Activated CD4-positive, alpha-beta T cell treated with anti-CD3 and anti-CD28 coated beads, Interleukin-2, amount 10 ng/mL, durations not matched to agents 7 days and 5 days (primary cell): ENCODE results near the gene PPP1CA. TPM values are rescaled to one million over a fixed set of nuclear protein-coding genes. Genes with fewer than 3 reads are reported as not detected.
A peak's percentile ranks its signal among the peaks of the same experiment; 100 is the strongest.

ENCODE experiments used
- CTCF ChIA-PET: fragments of 350-600 bp; sonication (Branson Sonifier 250); formaldehyde crosslinking; loops from one replicate; lab custom pipeline; 2021; ENCODE audit warnings: antibody characterized with exemption; lab: Charles Lee
- POLR2A ChIA-PET: fragments of 350-600 bp; sonication (Branson Sonifier 250); formaldehyde crosslinking; loops from one replicate; lab custom pipeline; 2021; ENCODE audit warnings: antibody characterized with exemption; lab: Charles Lee
- DNase-seq: peaks from one replicate; pipeline ENCODE4 v3.0.0-alpha.2; 2020
- H3K27ac Mint-ChIP-seq: one replicate; pipeline ENCODE4 v1.8.0; 2021; ENCODE audit warnings: mild to moderate bottlenecking, moderate library complexity, mixed read lengths
- H3K27me3 Mint-ChIP-seq: one replicate; pipeline ENCODE4 v1.8.0; 2021; ENCODE audit warnings: mixed read lengths
- H3K36me3 Mint-ChIP-seq: one replicate; pipeline ENCODE4 v1.8.0; 2021; ENCODE audit warnings: low read depth, mixed read lengths
- H3K4me1 Mint-ChIP-seq: one replicate; pipeline ENCODE4 v1.8.0; 2021; ENCODE audit warnings: mixed read lengths
- H3K4me3 Mint-ChIP-seq: one replicate; pipeline ENCODE4 v1.8.0; 2021; ENCODE audit warnings: mild to moderate bottlenecking, moderate library complexity, mixed read lengths
- H3K9me3 Mint-ChIP-seq: one replicate; pipeline ENCODE4 v1.8.0; 2021; ENCODE audit warnings: mixed read lengths
- total RNA-seq, 2 experiments: library from RNA; stranded (reverse); gene quantifications; one replicate each; pipeline ENCODE4 v1.2.3, GENCODE V29; 2021

Gene PPP1CA
- total RNA-seq, 2 experiments from 2014 or later = 301 to 331 TPM

GRCh38 chr11:67411785-67412152 lies 10.1 kb upstream of the PPP1CA start:
- CTCF ChIA-PET = interaction anchor here (0.6 to 4.0 kb wide), 6 partner anchors 8 to 69 kb away, joined by 3 to 27 read pairs (median 4); partner anchors contain the start of genes PPP1CA and TBC1D10C
- peaks cover 1% of the 10 kb centered on the region for H3K27me3 Mint-ChIP-seq
- H3K4me3 Mint-ChIP-seq = no peak overlapping the region
- peaks cover 78% of the 10 kb centered on the region for H3K4me1 Mint-ChIP-seq
- POLR2A ChIA-PET = interaction anchor here (1.2 kb wide), 1 partner anchor 8 kb away, joined by 5 read pairs; no protein-coding TSS in a partner anchor
- peak overlapping the region; percentile 6 for H3K27ac Mint-ChIP-seq
- H3K36me3 Mint-ChIP-seq = peaks cover 40% of the 10 kb centered on the region
- no peaks in the 10 kb centered on the region for H3K9me3 Mint-ChIP-seq
- no peak for DNase-seq

- Mint-ChIP-seq H3K27me3 (peaks cover 1% of the 10 kb centered on the region), H3K27ac (peak overlapping the region; percentile 94), H3K9me3 (no peaks in the 10 kb centered on the region), H3K4me3 (peak overlapping the region; percentile 79), H3K4me1 (peaks cover 78% of the 10 kb centered on the region), H3K36me3 (peaks cover 45% of the 10 kb centered on the region)
- POLR2A ChIA-PET = interaction anchor here (1.2 kb wide), 1 partner anchor 9 kb away, joined by 5 read pairs; no protein-coding TSS in a partner anchor
- CTCF ChIA-PET = interaction anchor here (0.6 to 0.9 kb wide), 4 partner anchors 12 to 68 kb away, joined by 3 to 4 read pairs (median 3); no protein-coding TSS in a partner anchor
- no peak for DNase-seq
Observed at GRCh38 chr11:67410984-67411784, 9.5 kb upstream of the PPP1CA start.

GRCh38 chr11:67410369-67410831 lies 8.7 kb upstream of the PPP1CA start:
- no peaks in the 10 kb centered on the region for H3K9me3 Mint-ChIP-seq
- POLR2A ChIA-PET = interaction anchor here (1.2 kb wide), 1 partner anchor 10 kb away, joined by 5 read pairs; no protein-coding TSS in a partner anchor
- H3K36me3 Mint-ChIP-seq = peaks cover 52% of the 10 kb centered on the region
- peaks cover 80% of the 10 kb centered on the region for H3K4me1 Mint-ChIP-seq
- no peak for DNase-seq
- H3K27ac Mint-ChIP-seq = peak overlapping the region; percentile 94
- peak overlapping the region; percentile 79 for H3K4me3 Mint-ChIP-seq
- peaks cover 1% of the 10 kb centered on the region for H3K27me3 Mint-ChIP-seq
- CTCF ChIA-PET = no interaction called here

GRCh38 chr11:67409781-67410368 lies 8.2 kb upstream of the PPP1CA start:
- peaks cover 57% of the 10 kb centered on the region for H3K36me3 Mint-ChIP-seq
- H3K4me3 Mint-ChIP-seq = peak overlapping the region; percentile 79
- H3K4me1 Mint-ChIP-seq = peaks cover 81% of the 10 kb centered on the region
- H3K27me3 Mint-ChIP-seq = no peaks in the 10 kb centered on the region
- CTCF ChIA-PET = interaction anchor here (1.2 to 1.9 kb wide), 3 partner anchors 8 to 95 kb away, joined by 3 to 9 read pairs (median 4); partner anchors contain the start of gene PITPNM1
- POLR2A ChIA-PET = interaction anchor here (0.6 to 0.9 kb wide), 2 partner anchors 10 to 145 kb away, joined by 3 to 4 read pairs; no protein-coding TSS in a partner anchor
- DNase-seq = no peak
- peak overlapping the region; percentile 94 for H3K27ac Mint-ChIP-seq
- H3K9me3 Mint-ChIP-seq = no peaks in the 10 kb centered on the region

- CTCF ChIA-PET = interaction anchor here (1.0 to 1.9 kb wide), 8 partner anchors 9 to 137 kb away, joined by 3 to 9 read pairs (median 4); partner anchors contain the start of genes PITPNM1, RAD9A and TMEM134
- POLR2A ChIA-PET = interaction anchor here (0.6 to 2.8 kb wide), 4 partner anchors 11 to 144 kb away, joined by 3 to 18 read pairs (median 4); partner anchors contain the start of gene PTPRCAP
Observed at GRCh38 chr11:67409261-67409666, 7.6 kb upstream of the PPP1CA start.

GRCh38 chr11:67408437-67409200 lies 7.0 kb upstream of the PPP1CA start:
- peak overlapping the region; percentile 92 for H3K27ac Mint-ChIP-seq
- H3K9me3 Mint-ChIP-seq = no peaks in the 10 kb centered on the region
- POLR2A ChIA-PET = interaction anchor here (0.9 to 2.8 kb wide), 4 partner anchors 11 to 31 kb away, joined by 3 to 18 read pairs (median 4); partner anchors contain the start of gene PTPRCAP
- peak overlapping the region; percentile 95 for H3K4me3 Mint-ChIP-seq
- no peaks in the 10 kb centered on the region for H3K27me3 Mint-ChIP-seq
- CTCF ChIA-PET = interaction anchor here (1.0 to 1.9 kb wide), 8 partner anchors 9 to 137 kb away, joined by 3 to 9 read pairs (median 4); partner anchors contain the start of genes PITPNM1, RAD9A and TMEM134
- H3K36me3 Mint-ChIP-seq = peaks cover 67% of the 10 kb centered on the region
- peaks cover 81% of the 10 kb centered on the region for H3K4me1 Mint-ChIP-seq
- DNase-seq = no peak

More at GRCh38 chr11:67409261-67409666, 7.6 kb upstream of the PPP1CA start:
- Mint-ChIP-seq H3K27me3 (no peaks in the 10 kb centered on the region), H3K27ac (peak overlapping the region; percentile 94), H3K4me1 (peaks cover 81% of the 10 kb centered on the region), H3K36me3 (peaks cover 63% of the 10 kb centered on the region), H3K9me3 (no peaks in the 10 kb centered on the region), H3K4me3 (peak overlapping the region; percentile 95)
- DNase-seq = peak; percentile 89

GRCh38 chr11:67407688-67408163 lies 6.1 kb upstream of the PPP1CA start:
- Mint-ChIP-seq H3K9me3 (no peaks in the 10 kb centered on the region), H3K4me1 (peaks cover 81% of the 10 kb centered on the region), H3K27me3 (no peaks in the 10 kb centered on the region), H3K4me3 (peak overlapping the region; percentile 95), H3K36me3 (peaks cover 69% of the 10 kb centered on the region), H3K27ac (peak overlapping the region; percentile 92)
- no peak for DNase-seq
- ChIA-PET CTCF (interaction anchor here (1.0 to 1.9 kb wide), 6 partner anchors 10 to 104 kb away, joined by 3 to 9 read pairs (median 4); partner anchors contain the start of genes PTPRCAP, RAD9A, SSH3 and TMEM134), POLR2A (interaction anchor here (0.9 to 2.8 kb wide), 2 partner anchors 29 to 31 kb away, joined by 3 to 18 read pairs; partner anchors contain the start of gene PTPRCAP)

GRCh38 chr11:67406969-67407687 lies 5.5 kb upstream of the PPP1CA start:
- no peak for DNase-seq
- Mint-ChIP-seq H3K9me3 (no peaks in the 10 kb centered on the region), H3K36me3 (peaks cover 69% of the 10 kb centered on the region), H3K27me3 (no peaks in the 10 kb centered on the region), H3K4me3 (peak overlapping the region; percentile 95), H3K4me1 (peaks cover 80% of the 10 kb centered on the region), H3K27ac (peak overlapping the region; percentile 92)
- ChIA-PET POLR2A (interaction anchor here (2.8 kb wide), 1 partner anchor 30 kb away, joined by 18 read pairs; the partner anchor contains the start of gene PTPRCAP), CTCF (interaction anchor here (0.6 to 1.7 kb wide), 8 partner anchors 13 to 154 kb away, joined by 3 to 5 read pairs (median 3); partner anchors contain the start of genes PTPRCAP, RAD9A, SSH3 and TMEM134)

- Mint-ChIP-seq H3K27me3 (no peaks in the 10 kb centered on the region), H3K27ac (peak overlapping the region; percentile 92), H3K36me3 (peaks cover 69% of the 10 kb centered on the region), H3K9me3 (no peaks in the 10 kb centered on the region), H3K4me3 (peak overlapping the region; percentile 95), H3K4me1 (peaks cover 76% of the 10 kb centered on the region)
- CTCF ChIA-PET = interaction anchor here (0.6 to 1.3 kb wide), 5 partner anchors 14 to 154 kb away, joined by 3 to 5 read pairs (median 3); partner anchors contain the start of gene RAD9A
- DNase-seq = no peak
- POLR2A ChIA-PET = interaction anchor here (2.8 kb wide), 1 partner anchor 31 kb away, joined by 18 read pairs; the partner anchor contains the start of gene PTPRCAP
Observed at GRCh38 chr11:67406420-67406968, 4.8 kb upstream of the PPP1CA start.

- H3K36me3 Mint-ChIP-seq = peaks cover 67% of the 10 kb centered on the region
- peak overlapping the region; percentile 95 for H3K4me3 Mint-ChIP-seq
- peaks cover 69% of the 10 kb centered on the region for H3K4me1 Mint-ChIP-seq
- H3K27me3 Mint-ChIP-seq = no peaks in the 10 kb centered on the region
- ChIA-PET CTCF (interaction anchor here (0.9 to 2.7 kb wide), 5 partner anchors 13 to 62 kb away, joined by 3 to 9 read pairs (median 5); partner anchors contain the start of genes RAD9A and TMEM134), POLR2A (no interaction called here)
- peak overlapping the region; percentile 97 for H3K27ac Mint-ChIP-seq
- no peaks in the 10 kb centered on the region for H3K9me3 Mint-ChIP-seq
- DNase-seq = no peak
Observed at GRCh38 chr11:67405688-67406339, 4.2 kb upstream of the PPP1CA start.
